ENCODE measurements around the gene APOE.
"Not testable (repeated sequence)": the region's sequence is repeated elsewhere in the genome, so short reads cannot be mapped to it uniquely, and the experiment has no call there.

Gene APOE

GRCh38 chr19:44905437-44906160 lies at the start of gene APOE:
TSS of gene APOE (plus strand) at chr19:44905796. CDS start at chr19:44906625, 829 bp downstream.
- no peak for DNase-seq

- no peak for DNase-seq
Measured at GRCh38 chr19:44856421-44857083, 49.0 kb upstream of the APOE start.

GRCh38 chr19:44857837-44858236 lies 47.8 kb upstream of the APOE start:
- no peak for DNase-seq

- not testable (repeated sequence) for DNase-seq
Measured at GRCh38 chr19:44861576-44861975, 44.0 kb upstream of the APOE start.

GRCh38 chr19:44863990-44864389 lies 41.6 kb upstream of the APOE start:
- no peak for DNase-seq

- no peak for DNase-seq
Measured at GRCh38 chr19:44865196-44865767, 40.3 kb upstream of the APOE start.

- no peak for DNase-seq
Measured at GRCh38 chr19:44866664-44867063, 38.9 kb upstream of the APOE start.

- no peak for DNase-seq
Measured at GRCh38 chr19:44867578-44867977, 38.0 kb upstream of the APOE start.

- no peak for DNase-seq
Measured at GRCh38 chr19:44869733-44870470, 35.7 kb upstream of the APOE start.

GRCh38 chr19:44871809-44872208 lies 33.8 kb upstream of the APOE start:
- no peak for DNase-seq

- DNase-seq: no peak
Measured at GRCh38 chr19:44872661-44873060, 32.9 kb upstream of the APOE start.

GRCh38 chr19:44874317-44874716 lies 31.3 kb upstream of the APOE start:
- no peak for DNase-seq

GRCh38 chr19:44875666-44876451 lies 29.7 kb upstream of the APOE start:
- no peak for DNase-seq

GRCh38 chr19:44876930-44877535 lies 28.6 kb upstream of the APOE start:
- DNase-seq: no peak

GRCh38 chr19:44878120-44878865 lies 27.3 kb upstream of the APOE start:
- DNase-seq: no peak

- no peak for DNase-seq
Measured at GRCh38 chr19:44879309-44880065, 26.1 kb upstream of the APOE start.

GRCh38 chr19:44882063-44882462 lies 23.5 kb upstream of the APOE start:
- no peak for DNase-seq

- not testable (repeated sequence) for DNase-seq
Measured at GRCh38 chr19:44882619-44883397, 22.8 kb upstream of the APOE start.

GRCh38 chr19:44883922-44884321 lies 21.7 kb upstream of the APOE start:
- DNase-seq: no peak

GRCh38 chr19:44884566-44884965 lies 21.0 kb upstream of the APOE start:
- no peak for DNase-seq
